ENCODE results near the gene NLRP1.

DNA sequence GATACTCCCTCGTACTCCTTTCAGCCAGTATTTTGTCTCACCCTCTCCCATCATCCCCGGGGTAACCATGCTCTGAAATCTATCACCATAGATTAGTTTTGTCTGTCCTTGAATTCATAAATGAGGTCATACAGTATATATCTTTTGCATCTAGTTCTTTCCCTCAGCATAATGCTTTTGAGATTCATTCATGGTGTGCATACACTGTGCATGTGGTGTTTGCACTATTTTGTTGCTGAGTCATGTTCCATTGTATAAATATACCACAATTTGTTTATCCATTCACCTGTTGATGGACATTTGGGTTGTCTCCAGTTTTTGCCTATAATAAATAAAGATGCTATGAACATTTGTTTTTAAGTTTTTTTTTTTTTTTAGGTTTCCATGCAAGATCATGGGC, 34.2 kb upstream of the NLRP1 start:
- TF ChIP-seq, protein P1, sequence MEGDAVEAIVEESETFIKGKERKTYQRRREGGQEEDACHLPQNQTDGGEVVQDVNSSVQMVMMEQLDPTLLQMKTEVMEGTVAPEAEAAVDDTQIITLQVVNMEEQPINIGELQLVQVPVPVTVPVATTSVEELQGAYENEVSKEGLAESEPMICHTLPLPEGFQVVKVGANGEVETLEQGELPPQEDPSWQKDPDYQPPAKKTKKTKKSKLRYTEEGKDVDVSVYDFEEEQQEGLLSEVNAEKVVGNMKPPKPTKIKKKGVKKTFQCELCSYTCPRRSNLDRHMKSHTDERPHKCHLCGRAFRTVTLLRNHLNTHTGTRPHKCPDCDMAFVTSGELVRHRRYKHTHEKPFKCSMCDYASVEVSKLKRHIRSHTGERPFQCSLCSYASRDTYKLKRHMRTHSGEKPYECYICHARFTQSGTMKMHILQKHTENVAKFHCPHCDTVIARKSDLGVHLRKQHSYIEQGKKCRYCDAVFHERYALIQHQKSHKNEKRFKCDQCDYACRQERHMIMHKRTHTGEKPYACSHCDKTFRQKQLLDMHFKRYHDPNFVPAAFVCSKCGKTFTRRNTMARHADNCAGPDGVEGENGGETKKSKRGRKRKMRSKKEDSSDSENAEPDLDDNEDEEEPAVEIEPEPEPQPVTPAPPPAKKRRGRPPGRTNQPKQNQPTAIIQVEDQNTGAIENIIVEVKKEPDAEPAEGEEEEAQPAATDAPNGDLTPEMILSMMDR (IDR thresholded peaks at IDR 0.05): no peak
- TF ChIP-seq POLR2A (IDR thresholded peaks at IDR 0.05; ENCODE audit: low read depth): no peak
